T47D (cell line): Measurements from ENCODE around the gene NEGR1.

Experiments used
- DNase-seq, 2 experiments: peaks; one replicate each; pipeline versions ENCODE4 v3.0.0 to v3.0.0-alpha.2; 2011 to 2012; ENCODE audit warnings: low read depth in 1 of 2, low spot score in 1 of 2
- JUND ChIP-seq: IDR thresholded peaks from 2 replicates; pipeline ENCODE4 v1.6.1; 2012; ENCODE audit warnings: low read depth
- in situ Hi-C: cut with HindIII; loops from 2 replicates; pipeline ENCODE4 v1.10.0; 2016; ENCODE audit warnings: low sequenced_read_pairs, low pct_unique_long_range_greater_than_20kb

NEGR1 gene

GRCh38 chr1:71522721-71523120, 759.6 kb downstream of the NEGR1 start:
- in situ Hi-C loops = no loop called here
- no peak for DNase-seq
- no peak for TF ChIP-seq JUND

GRCh38 chr1:71521655-71522264, 760.6 kb downstream of the NEGR1 start:
- in situ Hi-C loops = no loop called here
- peak; percentile 16 to 55 for DNase-seq
- no peak for TF ChIP-seq JUND

- no peak for DNase-seq
- in situ Hi-C loops = no loop called here
- TF ChIP-seq JUND = no peak
Observed at GRCh38 chr1:71511505-71511904, 770.8 kb downstream of the NEGR1 start.

GRCh38 chr1:71510725-71511124, 771.6 kb downstream of the NEGR1 start:
- in situ Hi-C loops = no loop called here
- TF ChIP-seq JUND = no peak
- no peak for DNase-seq

GRCh38 chr1:71509051-71509595, 773.2 kb downstream of the NEGR1 start:
- DNase-seq = no peak
- no peak for TF ChIP-seq JUND
- in situ Hi-C loops = no loop called here

- no peak for DNase-seq
- in situ Hi-C loops = no loop called here
- no peak for TF ChIP-seq JUND
Observed at GRCh38 chr1:71502006-71502405, 780.3 kb downstream of the NEGR1 start.

- TF ChIP-seq JUND = no peak
- in situ Hi-C loops = no loop called here
- no peak for DNase-seq
Observed at GRCh38 chr1:71498542-71498941, 783.8 kb downstream of the NEGR1 start.

- no peak for DNase-seq
- in situ Hi-C loops = no loop called here
- no peak for TF ChIP-seq JUND
Observed at GRCh38 chr1:71494163-71494562, 788.2 kb downstream of the NEGR1 start.

- DNase-seq = no peak
- in situ Hi-C loops = no loop called here
- no peak for TF ChIP-seq JUND
Observed at GRCh38 chr1:71492298-71493041, 789.9 kb downstream of the NEGR1 start.

GRCh38 chr1:71490432-71490831, 791.9 kb downstream of the NEGR1 start:
- no peak for DNase-seq
- in situ Hi-C loops = no loop called here
- no peak for TF ChIP-seq JUND

GRCh38 chr1:71488555-71489252, 793.6 kb downstream of the NEGR1 start:
- peak in 1 of 2 experiments; percentile 65 for DNase-seq
- in situ Hi-C loops = no loop called here
- no peak for TF ChIP-seq JUND

GRCh38 chr1:71473331-71473730, 809.0 kb downstream of the NEGR1 start:
- in situ Hi-C loops = no loop called here
- DNase-seq = no peak
- no peak for TF ChIP-seq JUND

- no peak for TF ChIP-seq JUND
- no peak for DNase-seq
- in situ Hi-C loops = no loop called here
Observed at GRCh38 chr1:71465093-71465492, 817.2 kb downstream of the NEGR1 start.
